NB4 (cell line): ENCODE data around the gene EBF3.
A peak's percentile ranks its signal among the peaks of the same experiment; 100 is the strongest.

Source experiments
- DNase-seq: peaks from one replicate; pipeline ENCODE4 v3.0.0; 2010; ENCODE audit warnings: low read depth
- H3K4me3 ChIP-seq: one replicate; pipeline ENCODE4 v1.5.1; 2011; ENCODE audit warnings: mild to moderate bottlenecking, low read depth, low read length, moderate library complexity
- CTCF ChIP-seq: IDR thresholded peaks from one replicate; pipeline ENCODE4 v1.5.1; 2012; ENCODE audit warnings: low read depth, low read length
- MAX ChIP-seq: IDR thresholded peaks from 2 replicates; pipeline ENCODE4 v1.6.1; 2011; ENCODE audit warnings: low read depth, low read length
- MYC ChIP-seq: IDR thresholded peaks from 2 replicates; pipeline ENCODE4 v1.6.1; 2011; ENCODE audit warnings: low read depth, low read length
- POLR2A ChIP-seq: IDR thresholded peaks from 2 replicates; pipeline ENCODE4 v1.6.1; 2011; ENCODE audit warnings: mild to moderate bottlenecking; ENCODE audit not compliant: insufficient read length; ENCODE audit errors: extremely low read depth

Gene EBF3, protein sequence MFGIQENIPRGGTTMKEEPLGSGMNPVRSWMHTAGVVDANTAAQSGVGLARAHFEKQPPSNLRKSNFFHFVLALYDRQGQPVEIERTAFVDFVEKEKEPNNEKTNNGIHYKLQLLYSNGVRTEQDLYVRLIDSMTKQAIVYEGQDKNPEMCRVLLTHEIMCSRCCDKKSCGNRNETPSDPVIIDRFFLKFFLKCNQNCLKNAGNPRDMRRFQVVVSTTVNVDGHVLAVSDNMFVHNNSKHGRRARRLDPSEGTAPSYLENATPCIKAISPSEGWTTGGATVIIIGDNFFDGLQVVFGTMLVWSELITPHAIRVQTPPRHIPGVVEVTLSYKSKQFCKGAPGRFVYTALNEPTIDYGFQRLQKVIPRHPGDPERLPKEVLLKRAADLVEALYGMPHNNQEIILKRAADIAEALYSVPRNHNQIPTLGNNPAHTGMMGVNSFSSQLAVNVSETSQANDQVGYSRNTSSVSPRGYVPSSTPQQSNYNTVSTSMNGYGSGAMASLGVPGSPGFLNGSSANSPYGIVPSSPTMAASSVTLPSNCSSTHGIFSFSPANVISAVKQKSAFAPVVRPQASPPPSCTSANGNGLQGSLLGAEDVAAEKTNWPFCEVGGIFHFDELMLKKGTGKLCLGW

DNA sequence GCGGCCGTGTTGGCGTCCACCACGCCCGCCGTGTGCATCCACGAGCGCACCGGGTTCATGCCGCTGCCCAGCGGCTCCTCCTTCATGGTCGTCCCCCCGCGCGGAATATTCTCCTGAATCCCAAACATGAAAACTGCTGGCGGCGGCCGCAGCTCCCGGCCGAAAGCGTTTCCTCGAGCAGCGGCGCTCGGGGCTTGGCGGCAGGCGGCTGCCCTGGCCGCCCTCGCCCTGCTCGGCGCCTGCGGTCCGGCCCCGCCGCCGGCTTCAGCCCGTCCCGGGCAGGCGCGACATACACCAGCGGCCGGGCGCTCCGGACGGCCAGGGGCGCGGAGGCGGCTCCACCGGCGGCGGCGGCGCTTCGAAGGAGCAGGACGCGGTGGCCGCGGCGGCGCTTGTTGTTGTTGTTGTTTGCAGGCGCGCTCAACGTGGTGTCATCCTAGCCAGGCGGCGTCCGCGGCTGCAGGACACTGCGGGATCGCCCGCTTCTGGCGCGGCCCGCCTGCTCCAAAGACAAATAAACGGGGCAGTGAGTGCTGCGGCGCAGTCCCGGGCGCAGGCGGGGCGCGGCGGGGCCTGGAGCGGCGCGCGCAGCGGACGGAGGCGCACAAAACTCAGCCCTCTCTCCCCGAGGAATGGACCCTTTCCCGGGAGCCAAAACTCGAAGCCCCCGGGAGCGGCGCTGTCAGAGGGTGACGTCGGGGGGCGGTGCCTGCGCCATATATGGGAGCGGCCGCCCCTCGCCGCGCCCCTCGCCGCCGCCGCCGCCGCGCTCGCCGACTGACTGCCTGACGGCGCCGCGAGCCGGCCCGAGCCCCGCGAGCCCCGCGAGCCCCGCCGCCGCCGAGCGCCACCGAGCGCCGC lies at the start of gene EBF3:
Gene EBF3 (minus strand): TSS at position 634 of the 861 bp plus-strand sequence. CDS start 506 bp downstream, at position 128.
- H3K4me3 ChIP-seq = peak within 1 kb of the TSS; percentile 89
- peak; percentile 93 for DNase-seq
- TF ChIP-seq CTCF (no peak), MYC (peak; percentile 28; the same call in 1 of the 2 replicates), MAX (peak; percentile 16; the same call in 1 of the 2 replicates), POLR2A (peak; percentile 53)

DNA sequence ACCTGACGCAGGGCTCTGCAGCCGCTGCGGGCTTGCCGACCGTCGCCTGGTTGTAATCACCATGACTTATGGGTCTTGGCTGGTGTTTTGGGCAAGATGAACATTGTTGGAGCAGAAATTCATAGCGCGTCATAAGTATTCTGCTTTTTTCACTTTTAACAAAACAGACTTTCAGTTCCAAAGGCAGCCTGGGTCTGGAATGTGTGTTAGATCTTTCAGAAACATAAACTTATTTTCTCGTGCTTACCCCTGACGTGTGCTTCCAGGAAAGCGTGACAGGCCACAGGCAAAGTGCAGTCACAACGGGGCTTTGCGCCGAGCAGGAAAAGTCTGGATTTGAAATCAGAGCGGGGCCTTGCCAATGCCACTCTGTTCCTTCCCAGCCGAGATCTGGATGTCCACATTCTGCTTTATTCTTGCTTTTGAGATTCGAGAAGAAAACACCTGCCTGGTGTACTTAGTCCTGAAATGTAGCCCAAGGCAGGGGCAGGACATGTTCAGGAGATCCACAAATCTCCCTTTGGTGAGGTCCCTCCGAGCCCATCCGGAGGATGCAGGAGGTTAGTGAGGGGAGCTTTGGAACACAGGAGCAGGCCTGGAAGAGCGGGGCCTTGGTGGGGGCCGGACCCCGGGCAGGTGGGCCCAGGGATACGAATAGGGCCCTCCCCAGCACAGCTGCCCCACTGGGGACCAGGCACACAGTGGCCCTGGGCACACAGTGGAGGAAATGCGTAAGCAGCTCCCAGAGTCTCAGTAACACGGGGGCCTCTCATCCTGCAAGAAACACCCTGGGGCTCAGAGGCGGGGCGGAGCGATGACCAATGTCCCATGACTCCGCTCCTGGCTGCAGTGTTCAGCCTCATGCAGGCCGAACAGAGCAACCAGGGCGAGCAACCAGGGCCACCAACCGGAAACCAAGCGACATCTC lies 49.5 kb upstream of the EBF3 start:
- H3K4me3 ChIP-seq = no peak overlapping the region
- no peak for DNase-seq
- TF ChIP-seq CTCF (no peak), MYC (no peak), POLR2A (no peak), MAX (no peak)

DNA sequence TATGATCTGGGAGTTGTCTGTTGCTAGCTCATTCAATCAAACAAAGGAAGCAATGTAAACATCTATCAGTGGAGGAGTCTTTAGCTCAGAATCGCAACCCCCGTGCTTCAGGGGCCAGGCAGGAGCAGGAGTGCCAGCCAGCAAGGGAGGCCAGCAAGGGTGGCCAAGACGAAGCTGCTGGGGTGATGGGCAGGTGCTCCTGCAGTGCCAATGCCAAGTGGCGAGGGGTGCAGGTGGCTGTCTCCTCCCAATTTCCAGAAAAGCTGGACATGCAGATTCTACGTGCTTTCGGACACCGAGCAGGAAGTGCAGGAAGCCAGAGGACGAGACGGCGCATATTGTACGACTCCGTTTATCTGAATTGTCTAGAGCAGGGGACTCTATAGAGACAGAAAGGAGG lies 48.1 kb upstream of the EBF3 start:
- no peak overlapping the region for H3K4me3 ChIP-seq
- TF ChIP-seq POLR2A = no peak
- no peak for TF ChIP-seq MYC
- no peak for TF ChIP-seq CTCF
- no peak for TF ChIP-seq MAX
- DNase-seq = no peak

DNA sequence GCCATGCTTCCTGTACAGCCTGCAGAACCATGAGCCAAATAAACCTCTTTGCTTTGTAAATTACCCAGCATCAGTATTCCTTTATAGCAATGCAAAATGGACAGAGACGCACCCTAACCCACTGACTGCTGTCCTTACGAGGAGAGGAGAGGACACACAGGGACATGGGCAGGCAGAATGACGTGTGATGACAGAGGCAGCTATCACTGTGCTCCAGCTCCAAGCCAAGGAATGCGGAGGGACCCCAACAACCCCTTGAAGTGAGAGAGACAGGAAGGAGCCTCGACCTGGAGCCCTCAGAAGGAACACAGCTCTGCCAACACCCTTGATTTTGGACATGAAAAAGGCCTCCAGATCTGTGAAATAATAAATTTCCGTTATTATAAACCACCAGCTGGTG lies 46.6 kb upstream of the EBF3 start:
- no peak for DNase-seq
- no peak for TF ChIP-seq CTCF
- no peak for TF ChIP-seq MYC
- no peak for TF ChIP-seq POLR2A
- no peak for TF ChIP-seq MAX
- H3K4me3 ChIP-seq = no peak overlapping the region

DNA sequence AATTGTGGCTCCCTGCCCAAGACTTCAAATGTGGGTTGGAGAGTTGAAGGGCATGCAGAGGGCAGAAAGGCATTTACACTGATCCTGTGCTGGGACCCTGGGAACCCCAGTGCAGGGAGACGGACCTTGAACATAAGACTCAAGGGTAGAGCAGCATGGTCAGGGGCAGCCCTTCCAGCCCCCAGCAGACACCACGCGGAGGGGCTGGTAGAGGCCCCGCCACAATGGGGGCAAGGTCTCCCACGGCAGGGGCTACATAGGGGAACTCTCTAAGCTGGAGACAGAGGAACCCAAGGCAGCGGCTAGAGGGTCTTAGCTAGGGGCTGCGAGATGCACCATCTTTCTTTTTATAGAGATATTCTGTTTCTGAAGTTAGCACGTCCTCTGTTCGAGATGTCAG lies 45.2 kb upstream of the EBF3 start:
- no peak for DNase-seq
- no peak for TF ChIP-seq MAX
- TF ChIP-seq MYC = no peak
- TF ChIP-seq POLR2A = no peak
- no peak overlapping the region for H3K4me3 ChIP-seq
